GM19238 (cell line): Measurements from ENCODE around the gene RASGRF1.

ENCODE experiments used
- DNase-seq: peaks from one replicate; pipeline ENCODE4 v3.0.0; 2011; ENCODE audit warnings: low spot score; ENCODE audit not compliant: insufficient read length

The RASGRF1 gene

DNA sequence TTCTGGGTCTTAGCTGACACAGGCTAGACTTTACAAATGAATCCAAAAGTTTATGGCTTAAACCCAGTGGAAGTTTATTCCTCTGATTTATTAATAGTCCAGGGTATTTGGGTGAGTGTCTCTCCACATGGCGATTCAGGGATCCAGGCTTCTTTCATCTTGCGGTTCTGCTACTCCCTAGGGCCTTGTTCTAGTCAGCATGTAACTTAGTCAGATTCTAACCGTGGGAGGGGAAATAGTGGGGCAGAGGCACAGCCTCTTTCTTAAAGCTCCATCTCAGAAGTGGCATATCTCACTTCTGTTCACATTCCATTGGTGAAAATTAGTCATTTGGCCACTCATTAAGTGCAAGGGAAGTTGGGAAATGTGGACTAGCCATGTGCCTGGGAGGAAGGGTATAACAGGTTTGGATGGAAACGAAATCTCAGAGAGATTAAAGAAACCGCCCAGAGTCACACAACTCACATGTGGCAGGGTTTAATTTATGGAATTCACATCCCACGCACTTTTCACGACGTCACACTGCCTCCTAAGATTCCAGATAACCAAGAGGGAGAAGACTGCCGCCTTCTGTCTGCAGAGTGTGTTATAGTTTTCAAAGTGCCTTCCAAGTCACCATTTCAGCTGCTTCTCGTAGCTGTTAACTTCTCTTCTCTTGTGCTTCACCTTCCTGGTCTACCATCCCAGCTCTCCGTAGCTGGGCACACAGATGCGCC, 11.4 kb upstream of the RASGRF1 start:
- no peak for DNase-seq

DNA sequence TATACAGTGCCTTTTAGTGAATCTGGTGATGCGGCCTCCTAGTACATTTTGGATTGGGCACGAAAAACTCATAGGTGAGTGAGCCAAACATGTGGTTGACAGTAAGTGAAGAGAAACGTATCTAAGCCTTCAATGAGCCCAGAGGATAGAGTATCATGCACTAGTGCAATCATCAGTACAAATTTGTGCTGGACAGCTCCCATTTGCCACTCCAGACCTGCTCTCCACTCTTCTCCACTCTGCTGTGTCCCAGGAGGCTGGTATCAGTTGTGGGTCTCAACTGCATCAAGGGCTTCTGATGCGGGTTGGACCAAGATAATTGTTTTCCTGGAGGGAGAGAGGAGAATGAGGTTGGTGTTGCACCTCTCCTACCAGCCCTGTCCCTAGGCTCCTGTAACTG, 9.1 kb upstream of the RASGRF1 start:
- DNase-seq = no peak

DNA sequence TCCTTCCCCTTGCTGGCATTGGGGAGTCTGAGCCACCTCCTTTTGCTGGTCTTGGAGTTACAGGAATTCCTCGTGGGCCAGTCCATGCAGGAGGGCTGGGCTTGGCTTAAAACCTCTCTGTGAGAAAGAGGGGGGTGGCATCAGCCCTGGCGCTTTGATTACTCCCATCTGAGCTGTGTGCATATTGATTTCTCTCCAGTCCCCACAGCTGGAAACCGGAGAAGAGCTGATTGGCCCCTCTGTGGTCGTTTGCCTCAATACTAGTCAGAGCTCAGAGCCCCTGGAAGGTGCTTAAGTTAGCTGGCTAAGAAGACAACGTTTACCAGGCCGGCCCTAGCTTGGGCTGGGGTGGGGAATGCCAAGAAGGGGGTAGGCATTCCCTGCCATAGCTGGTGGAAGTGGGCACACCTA, 4.0 kb upstream of the RASGRF1 start:
- DNase-seq = no peak

DNA sequence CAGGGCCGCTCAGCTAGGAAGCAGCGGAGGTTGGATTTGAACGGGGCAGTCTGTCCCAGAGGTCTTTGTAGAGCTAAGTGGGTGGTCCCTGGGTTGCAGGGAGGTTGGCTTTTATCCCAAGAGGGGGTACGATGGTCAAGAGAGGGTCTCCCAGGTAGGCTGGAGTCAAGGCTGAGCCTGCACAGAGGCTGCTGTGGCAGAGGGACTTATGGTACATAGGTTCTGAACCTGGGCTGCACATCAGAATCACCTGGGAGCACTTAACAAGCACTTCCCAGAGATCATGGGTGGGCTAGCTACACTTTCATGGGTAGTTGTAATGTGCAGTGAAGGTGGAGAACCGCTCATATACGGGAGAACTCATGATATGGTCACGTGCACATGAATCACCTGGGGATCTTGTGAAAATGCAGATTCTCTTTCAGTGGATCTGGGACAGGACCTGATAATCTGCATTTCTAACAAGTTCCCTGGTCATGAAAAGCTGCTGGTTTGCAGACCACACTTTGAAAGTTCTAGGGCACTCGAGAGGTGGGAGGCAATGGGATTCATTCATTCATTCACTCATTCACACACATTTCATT, 2.9 kb upstream of the RASGRF1 start:
- no peak for DNase-seq

DNA sequence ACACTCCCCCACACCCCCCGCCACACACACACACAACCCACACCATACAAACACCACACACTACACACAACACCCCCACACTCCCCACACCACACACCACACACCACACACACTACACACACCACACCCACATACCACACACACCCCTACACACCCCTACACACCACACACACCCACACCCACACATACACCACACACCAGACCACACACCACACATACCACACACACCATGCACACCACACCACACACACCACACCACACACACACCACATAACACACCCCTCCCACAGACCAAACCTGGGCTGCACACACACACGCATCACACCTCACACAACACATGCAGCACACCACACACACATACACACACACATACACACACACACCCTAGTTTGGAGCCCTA, 1.8 kb upstream of the RASGRF1 start:
- DNase-seq = no peak

DNA sequence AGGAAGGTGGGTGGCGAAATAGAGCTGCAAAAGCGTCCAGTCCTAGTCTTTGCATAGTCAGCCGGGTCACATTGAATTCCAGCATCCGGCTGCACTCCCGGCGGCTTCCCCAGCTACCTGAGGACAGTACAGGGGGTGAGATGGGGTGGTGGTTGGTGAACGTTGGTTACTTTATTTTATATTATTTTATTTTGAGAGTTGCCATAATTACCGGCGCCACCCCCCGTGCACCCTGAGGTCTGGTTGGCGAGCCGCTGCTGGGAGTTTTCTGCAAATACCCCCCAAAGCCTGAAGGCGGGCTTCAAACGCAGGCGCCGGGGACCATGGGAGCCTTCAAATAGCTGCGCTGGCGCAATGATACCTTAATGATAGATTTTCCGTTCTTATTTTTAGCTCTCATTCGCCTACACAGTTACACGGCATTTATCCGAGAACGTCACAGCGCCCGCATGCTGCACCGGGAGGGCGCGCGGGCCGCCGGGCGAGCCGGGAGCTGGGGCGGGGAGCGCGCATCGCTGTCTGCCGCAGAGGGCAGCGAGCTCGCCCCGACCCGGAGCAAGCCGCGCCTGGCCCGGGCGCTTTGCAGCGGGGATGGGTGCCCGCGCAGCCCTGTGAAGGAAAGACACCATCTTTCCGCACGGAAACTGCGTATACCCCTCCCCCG, 756 bp upstream of the RASGRF1 start:
- DNase-seq = no peak

DNA sequence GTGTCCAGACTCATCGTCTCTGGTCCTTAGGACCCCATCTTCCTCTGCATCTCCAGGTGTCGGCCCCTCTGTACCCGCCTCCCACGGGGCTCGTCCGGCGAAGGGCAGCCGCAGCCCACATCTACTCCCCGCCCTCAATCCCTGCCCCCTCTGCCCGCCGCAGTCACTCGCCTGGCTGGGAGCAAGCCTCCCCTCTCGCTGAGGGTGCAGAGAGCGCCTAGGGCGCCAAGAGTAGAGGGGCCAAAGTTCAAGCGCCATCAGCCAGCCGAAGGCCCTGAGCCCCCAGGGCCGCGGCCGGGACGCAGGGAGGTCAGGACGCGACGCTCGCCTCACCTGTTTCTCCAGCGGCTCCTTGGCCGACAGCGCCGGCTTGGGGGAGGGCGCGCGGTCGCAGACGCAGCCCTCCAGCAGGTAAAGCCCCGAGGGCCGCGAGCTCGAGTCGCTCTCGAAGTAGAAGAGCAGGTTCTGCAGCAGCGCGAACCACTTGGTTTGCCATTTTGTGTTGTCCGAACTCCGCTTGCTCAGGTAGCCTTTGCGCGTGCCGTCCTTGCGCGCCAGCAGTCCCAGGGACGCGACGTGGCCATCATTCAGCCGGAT, 592 bp downstream of the RASGRF1 start:
- DNase-seq = no peak

DNA sequence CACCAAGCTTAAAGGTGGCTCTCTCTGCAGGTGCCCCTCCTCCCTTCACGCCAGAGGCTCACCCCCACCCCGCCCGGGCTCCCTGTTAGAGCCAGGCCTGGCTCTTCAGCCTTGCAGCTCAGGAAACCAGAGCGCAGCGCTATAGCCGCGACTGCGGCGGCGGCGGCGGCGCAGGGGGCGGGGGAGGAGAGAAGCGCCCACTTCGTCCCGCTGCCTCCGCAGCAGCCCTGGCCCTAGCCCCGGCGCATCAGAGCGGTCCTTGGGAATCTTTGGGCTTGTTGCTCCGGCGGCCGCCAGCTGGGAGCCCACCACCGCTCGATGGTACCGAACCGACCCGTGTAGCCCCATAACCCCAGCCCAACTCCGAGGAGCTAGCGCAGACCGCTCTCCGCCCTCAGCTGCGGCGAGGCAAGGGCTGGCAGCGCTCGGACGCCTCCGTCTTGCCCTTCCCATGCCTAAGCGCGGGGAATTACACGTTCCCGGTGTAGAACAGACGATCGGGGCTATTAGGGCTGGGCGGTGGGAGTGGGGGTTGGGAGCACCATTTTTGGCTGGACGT, 1.2 kb downstream of the RASGRF1 start:
- DNase-seq = no peak

DNA sequence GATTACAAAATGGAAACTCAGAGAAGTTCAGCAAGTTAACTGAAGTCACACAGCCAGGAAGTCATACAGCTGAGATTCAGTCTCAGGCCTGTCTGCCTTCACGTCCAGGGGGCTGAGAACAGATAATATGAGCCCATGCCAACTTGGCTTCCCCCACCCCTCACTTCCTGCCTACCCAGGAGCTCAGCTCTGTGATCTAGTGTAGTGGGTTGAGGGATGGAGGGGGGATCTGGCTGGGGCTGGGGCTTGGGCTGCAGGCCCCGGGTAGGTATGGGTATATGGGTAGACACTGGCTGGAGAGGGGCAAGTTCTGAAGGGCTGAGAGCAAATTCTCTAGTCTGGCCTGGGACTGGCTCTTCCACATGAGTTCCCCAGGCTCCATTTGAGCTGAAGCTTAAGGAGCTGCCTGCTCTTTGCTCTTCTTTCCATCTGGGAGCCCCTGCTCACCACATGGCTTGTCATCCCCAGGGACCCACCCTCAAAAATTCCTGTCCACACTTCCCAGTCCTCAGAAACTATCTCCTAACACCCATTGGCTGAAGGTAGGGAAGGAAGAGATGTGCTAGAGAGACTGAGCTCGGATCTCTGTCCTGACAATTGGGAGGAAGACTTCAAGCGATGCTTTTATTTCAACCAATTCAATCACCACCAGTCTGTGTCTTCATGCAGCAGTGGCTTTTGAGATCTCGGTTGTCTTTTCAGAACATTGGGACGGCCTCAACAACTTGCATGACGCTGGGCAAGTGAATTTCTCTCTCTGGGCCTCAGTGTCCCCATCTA, 2.0 kb downstream of the RASGRF1 start:
- DNase-seq = no peak

DNA sequence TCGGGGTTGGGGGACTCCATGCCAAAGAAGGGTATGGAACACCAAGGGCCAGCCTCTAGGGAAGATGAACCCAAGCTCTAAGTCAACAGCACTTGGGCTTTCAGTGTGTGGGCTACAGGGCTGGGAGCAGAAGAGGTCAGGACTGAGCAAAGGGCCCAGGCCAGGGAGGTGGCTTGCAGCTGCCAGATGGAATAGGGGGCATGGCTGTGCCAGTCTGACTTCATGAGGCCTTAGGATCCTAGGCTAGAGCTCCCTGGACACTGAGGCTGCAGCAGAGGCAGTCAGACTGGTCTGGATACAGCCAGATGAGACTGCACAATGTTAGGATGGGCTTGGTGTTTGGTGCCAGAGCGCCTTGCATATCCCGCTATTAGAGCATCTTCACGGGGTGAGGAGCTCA, 3.8 kb downstream of the RASGRF1 start:
- no peak for DNase-seq

DNA sequence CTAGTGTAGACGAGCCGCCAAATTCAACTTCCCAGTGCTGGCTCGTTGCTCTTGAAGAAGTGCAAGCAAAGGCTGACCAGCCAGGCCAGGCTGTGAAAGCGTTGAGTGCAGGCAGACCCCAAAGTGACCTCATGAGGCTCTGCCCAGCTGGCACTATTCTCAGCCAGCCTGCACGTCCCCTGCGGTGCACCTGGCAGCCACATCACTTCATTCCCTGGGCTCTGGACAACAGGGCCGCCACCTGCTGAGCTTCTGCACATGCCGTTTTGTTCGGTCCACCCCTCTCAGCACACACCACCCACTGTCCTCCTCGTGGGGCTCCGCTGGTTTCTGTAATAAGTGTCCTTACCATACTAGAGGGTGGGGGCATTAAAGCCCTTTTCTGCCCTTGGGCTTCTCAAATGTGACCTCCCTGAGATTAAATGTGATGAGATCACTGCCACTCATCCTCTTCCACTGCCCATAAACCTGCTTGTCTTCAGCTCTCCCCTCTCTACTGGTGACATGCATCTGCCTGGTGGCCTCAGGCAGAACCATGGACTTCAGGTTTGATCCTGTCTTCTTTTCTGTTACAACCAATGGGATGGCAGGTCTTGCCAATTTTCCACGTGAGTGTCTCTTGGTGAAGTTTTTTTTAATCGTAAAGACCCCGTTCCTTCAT, 6.1 kb downstream of the RASGRF1 start:
- no peak for DNase-seq

DNA sequence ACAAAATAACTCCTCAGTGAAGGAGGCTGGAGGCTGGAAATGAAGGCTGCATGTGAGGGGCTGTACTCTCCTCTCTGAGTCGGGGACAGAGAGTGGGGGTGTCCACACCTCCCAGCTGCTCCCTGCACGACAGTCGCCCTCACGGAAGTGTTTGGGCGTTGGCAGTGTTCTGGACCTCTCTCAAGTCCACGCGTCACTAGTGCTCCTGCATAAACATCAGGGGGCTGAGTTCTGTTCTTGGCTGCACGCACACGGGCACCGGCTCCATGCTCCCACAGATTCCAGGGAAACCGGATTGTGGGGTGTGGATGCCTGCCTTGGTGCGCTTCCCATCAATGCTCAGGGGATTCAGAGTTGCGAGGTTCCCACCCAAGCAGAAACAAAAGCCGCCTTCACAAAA, 7.4 kb downstream of the RASGRF1 start:
- DNase-seq = no peak

DNA sequence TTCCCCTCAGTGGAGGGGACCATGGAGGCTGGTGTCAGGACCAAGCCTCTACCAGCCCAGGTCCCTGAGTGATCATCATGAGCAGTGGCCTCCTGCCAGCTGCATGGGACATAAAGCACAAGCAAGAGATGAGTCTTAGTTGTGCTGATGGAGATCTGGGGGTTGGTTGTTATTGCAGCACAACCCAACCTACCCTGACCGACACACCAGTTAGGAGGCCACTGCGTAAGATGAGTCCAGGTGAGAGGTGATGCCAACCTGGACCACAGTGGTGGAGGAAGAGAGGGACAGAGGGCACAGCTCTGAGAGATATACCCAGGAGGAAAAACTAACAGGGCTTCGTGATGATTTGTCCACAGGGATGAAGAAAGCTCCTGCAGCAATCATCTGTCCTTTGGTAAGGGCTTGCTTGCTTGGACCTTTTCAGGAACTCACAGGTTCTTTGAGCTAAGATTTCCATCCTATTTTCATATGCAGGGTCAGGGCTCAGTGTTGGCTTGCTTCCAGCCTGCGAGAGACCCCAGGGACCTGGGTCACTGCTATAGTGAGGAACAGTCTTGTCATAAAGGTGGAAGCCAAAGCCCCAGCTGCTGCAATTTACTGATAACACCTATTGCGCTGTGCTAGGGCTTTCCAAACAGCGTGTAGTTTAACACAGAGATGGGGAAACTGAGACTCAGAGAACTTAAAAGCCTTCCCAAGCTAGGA, 8.1 kb downstream of the RASGRF1 start:
- DNase-seq = no peak

DNA sequence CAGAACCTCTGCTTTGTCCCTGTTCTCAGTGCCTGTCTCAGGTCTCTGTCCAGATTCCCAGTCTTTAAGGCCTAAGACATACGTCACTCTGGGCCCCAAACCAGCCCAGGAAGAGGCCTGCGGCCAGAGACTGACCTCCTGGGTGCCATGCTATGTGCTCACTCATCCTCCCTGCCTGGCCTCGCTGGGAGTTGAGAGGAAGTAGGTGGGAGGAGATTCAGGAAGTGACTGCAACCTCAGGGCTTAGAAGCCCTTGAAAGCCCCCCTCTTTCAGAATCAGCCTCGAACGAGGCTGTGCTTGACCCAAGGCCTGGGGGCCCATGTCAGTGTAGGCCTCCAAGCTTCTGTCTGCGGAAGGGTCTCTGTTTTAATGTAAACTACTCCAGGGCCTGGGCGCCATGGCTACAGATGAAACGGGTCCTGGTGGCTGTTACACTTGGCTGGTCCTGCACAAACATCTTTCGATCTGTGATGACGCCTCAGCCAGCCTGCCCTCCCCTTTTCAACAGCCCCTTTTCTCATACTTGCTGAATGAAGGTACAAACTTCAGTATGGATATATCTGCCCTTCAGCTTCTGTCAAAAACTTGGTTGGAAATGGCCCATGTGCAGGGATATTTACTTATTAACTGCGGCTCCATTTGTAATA, 11.7 kb downstream of the RASGRF1 start:
- DNase-seq = peak; percentile 35

DNA sequence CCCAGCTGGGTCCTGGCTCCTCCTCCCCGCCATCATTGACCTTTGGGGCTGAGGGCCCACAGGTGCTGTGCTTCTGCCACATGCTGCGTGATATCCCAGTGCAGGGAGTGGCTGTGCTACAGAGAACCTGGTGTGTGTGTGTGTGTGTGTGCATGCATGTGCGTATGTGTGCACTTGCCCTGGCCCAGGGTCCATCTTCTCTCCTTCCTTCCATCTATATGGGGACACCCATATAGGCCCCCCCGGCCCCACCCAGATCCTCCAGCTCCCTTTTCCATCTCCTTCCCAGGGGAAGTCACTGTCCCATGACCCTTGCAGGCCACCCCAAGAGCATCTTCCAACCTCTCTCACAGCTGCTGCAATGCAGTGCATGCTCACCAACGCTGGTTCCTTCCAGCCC, 12.6 kb downstream of the RASGRF1 start:
- no peak for DNase-seq

DNA sequence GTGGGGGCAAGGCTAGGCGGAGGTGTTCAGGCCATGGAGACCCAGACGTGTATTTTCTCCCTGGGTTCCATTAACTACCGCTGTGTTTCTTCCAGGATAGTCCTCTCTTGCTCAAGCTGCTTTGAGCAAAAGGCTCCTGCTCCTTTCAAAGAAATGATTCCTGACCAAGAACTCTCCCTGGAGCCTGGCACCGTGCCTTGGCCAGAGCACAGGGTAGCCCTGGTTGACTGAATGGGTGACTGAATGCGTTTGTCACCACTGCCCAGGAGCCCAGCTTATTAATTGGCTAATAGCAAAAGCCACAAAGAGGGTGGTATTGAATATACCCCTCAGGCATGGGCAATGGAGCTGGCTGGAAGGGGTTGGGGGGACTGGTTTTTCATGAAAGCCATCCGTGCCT, 13.9 kb downstream of the RASGRF1 start:
- no peak for DNase-seq

DNA sequence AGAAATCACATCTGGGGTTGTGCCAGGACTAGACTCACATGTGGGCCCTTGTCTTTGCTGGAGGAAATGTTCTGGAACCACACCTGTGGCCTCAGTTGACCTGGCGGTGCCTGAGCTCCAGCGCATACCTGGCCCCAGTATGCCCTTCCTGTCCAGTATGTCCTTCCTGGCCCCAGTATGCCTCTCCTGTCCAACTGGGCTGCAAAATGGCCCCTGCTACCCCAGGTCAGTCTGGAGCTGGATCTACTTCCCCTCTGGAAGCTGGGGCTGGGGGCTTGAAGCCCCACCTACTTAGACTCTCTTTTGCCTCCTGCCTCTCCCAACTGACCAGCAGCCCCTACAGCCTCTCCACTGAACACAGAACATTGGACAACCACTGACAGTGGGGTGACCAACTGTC, 15.3 kb downstream of the RASGRF1 start:
- no peak for DNase-seq

DNA sequence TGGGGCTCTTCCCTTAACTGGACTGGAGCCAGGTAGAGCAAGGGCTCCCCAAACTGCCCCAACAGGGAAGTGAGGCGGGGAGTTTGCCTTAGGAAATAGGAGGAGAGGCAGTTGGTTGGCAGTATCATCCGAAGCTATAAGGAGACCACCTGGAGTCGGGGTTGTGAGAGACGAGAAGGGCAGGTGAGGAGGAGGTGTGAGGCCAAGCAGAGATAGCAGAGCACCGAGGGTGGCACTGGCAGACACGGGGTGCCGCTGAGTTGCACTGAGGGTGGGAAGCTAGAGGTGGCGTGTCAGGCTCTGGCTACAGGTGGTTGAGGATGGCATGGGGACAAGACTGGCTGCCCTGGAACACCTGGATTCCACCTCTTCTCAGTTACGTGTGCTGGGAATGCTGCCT, 17.2 kb downstream of the RASGRF1 start:
- no peak for DNase-seq

DNA sequence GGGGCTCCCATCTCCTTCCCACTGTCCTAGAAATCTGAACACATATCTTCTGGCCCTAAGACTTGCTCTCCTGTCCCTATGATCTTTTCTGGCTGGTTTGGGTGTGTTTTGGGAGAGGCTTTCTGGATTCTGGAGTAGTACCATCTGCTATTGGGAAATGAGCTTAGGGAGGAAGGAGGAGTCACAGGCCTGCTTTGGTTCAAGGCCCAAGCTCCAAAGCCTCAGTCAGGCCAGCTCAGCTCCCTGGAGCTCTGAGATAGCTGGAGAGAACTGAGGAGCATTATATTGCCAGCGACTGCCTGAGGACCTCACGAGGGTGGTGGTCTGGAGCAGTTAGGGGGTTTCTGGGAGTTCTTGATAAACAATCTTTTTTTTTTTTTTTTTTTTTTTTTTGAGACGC, 18.7 kb downstream of the RASGRF1 start:
- DNase-seq = no peak

DNA sequence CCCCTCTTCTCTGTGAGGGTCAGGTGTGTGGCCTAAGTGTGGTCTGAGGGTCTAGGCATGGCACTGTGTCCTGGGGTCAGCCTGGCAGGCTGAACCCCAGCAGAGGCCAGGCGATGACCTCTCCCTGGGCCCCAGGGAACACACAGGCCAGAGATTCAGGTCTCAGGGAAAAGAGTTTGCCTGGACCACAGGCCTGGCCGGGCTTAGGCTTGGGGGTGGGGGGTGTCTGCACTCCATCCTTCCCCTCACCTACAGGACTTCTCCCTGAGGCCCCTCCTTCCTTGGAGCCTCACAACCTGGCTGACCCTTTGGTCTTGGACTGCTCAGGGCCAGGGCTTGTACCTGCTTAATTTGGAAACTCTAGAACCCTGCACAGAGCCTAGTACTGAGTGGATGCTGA, 21.8 kb downstream of the RASGRF1 start:
- no peak for DNase-seq
